DLD1 (cell line): ENCODE data around the gene POLR1D.

Experiments
- in situ Hi-C: cut with HindIII; loops from 2 replicates; pipeline ENCODE4 v1.10.0; 2017; ENCODE audit warnings: low sequenced_read_pairs

POLR1D gene, protein sequence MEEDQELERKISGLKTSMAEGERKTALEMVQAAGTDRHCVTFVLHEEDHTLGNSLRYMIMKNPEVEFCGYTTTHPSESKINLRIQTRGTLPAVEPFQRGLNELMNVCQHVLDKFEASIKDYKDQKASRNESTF

DNA sequence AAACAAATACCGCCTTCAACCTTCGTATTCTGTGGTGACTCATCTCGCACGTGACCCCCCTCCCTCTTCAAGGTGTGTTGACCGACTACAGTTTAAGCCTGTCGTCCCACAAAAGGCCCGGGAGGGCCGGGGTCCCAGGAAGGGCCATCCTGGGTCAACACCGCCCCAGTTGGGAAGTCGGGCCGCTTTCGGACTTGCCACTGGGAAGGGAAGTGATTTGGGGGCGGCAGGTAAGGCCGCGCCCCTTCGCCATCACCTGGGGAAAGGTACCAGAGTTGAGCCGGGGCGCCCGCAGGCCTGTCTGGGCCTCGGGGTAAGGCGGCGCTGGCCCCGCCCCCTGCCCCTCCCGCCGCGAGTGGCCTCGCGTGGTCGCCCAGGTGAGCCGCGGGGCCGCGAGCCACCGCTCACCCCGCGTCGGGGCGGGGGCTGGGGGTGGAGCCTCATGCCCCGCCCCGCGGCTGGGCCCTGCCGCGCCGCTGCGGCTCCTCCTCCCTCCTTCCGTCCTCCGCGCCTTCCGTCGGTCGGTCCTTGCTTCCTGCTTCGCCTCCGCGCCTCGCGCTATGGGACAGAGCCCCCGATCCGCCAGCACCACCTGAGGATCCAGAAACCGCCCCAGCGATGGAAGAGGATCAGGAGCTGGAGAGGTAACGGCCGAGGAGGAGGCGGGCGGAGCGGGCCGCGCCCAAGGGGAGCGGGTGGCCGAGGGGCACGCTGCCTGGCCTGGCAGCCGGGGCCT is at the start of gene POLR1D:
Gene POLR1D (plus strand): TSS at position 527 of the 736 bp plus-strand sequence. CDS start 92 bp downstream, at position 619.
- in situ Hi-C loops, result no loop called here

DNA sequence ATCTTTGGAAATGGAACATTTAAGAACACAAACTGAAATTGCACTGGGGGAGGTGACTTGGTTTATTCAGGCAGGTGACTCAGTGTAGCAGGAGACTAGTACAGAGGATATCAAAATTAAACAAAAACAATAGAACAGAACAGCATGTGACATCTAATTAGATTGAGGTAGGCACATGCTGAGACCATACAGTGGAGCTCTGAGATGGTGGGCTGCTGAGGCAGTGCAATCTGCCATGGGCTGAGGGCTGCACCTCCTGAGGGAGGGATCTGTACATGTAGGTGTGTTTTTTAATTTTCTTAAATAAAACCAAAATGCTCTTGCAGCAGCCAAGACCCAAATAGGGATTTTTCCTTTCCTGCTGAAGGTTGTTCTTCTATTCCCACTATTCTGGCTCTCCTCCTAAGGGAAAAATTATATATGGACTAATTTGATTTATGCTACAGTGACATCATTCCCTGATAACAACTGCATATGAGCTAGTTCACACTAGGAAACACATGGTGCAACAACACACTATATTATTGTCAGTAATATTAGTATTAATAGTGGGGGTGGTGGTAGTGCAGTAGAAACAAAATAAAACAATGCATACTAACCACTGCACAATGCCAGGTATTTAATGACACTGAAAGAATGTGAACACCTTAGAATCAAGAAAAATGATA is 49.3 kb upstream of the POLR1D start:
- in situ Hi-C loops, result no loop called here

DNA sequence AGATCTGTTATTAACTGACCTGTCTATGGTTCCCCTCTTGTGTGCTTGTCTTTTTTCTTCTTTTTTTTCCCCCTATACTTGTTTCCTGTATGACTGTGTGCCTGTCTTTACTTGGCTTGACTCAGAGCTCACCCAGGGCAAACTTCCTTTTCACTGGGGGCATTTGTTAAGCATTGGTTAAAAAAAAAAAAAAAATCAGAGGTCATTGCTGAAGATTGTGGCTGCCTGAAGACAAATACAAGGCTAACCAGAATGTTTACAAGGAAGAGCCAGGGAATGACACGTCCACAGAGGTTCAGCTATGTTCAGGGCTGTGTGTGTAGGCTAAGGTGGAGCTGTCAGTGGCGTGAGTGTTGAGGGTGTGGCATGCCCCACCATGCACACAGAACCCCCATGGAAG is 48.4 kb upstream of the POLR1D start:
- in situ Hi-C loops, result no loop called here

DNA sequence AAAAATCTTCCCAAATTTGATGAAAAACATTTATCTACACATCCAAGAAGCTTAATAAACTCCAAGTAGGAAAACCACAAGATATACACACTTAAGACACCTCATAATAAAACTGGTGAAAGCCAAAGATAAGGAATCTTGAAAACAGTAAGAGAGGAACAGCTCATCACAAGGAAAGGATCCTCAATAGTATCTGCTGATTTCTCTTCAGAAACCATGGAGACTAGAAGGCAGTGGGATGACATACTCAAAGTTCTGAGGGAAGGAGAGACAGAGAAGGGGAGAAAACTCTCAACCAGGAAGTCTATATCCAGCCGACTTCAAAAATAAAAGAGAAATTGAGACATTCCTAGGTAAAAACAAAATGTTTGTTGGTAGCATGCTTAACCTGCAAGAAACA is 47.0 kb upstream of the POLR1D start:
- in situ Hi-C loops, result no loop called here

DNA sequence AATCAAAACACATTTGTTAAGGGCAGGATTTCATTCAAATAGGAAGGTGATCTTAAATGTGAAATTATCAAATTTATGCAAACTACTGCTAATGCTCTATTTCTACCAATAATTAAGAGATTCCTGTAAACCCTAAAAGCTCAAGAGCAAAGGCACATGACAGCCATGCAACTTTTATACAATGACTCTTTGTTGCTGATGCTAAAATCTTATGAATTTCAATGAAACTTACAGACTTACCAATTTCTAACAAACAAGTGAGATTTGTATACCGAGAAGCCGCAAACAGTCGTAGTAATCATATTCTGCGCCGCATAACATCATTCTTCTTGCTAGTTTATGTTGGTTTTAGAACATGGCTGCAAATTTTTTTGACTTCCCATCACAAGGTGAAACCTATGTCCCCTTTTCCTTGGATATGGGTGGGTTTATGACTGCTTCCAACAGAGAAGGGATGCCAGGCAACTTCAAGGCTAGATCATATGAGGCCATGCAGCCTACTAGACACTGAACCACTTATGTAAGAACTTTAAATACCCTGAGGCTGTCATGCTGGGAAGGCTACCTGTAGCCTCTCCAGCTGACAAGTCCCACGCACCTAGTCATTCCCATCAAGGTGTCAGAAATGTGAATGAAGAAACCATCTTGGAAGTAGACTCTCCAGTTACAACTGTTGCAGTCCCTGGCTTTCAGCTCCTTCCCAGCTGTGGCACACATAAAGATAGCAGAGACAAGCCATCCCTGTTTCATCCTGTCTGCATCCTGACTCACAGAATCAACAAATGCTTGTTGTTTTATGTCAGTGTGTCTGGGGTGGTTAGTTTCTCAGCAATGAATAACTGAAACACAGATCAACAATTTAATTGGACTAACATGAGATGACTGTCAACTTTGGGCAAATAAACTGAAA is 43.3 kb upstream of the POLR1D start:
- in situ Hi-C loops, result no loop called here

DNA sequence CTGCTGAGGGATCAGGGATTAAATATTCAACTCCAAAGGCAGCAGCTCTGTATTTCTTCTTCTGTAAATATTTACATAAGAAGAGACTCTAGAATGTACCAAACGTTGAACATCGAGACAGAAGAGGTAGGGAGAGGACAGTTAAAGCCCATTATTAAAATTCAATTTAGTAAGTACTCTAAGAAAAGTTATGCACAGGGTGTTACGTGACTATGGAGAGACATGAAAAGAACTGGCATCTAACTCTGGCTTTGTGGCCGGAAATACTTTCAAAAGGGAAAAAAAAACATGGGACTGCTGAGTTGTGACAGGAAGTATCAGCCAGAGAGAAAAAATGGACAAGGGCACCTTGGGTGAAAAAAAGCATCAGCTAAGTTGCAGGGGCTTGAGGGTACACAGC is 38.0 kb upstream of the POLR1D start:
- in situ Hi-C loops, result no loop called here

DNA sequence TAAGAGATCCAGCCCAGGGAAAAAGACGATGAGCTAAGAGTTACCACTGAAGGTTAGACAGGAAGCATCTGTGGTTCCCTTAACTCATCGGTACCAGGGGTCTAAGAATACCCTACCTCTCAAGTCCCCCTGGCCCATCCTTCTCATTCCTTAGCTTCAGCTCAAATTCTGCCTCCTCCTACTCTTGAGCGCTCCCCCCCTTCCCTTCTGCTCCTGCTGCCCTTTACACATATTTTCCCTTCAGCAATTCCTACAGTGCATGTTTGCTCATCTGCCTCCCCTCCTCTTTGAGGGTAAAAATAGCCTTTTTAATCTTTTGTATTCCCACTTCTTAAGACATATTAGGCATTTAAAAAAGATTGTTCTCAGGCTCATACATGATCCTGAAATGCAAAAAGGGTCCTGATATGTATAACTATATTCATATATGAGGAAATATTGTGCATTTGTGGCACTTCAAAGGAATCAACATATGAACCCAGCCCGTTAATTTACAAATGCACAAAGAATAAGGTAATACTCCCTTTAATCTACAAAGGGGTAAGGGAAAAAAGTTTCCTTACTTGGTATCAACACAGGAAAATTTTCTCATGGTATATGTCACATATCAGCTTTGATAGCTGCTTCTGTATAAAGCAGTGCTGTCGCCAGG is 34.5 kb upstream of the POLR1D start:
- in situ Hi-C loops, result no loop called here

DNA sequence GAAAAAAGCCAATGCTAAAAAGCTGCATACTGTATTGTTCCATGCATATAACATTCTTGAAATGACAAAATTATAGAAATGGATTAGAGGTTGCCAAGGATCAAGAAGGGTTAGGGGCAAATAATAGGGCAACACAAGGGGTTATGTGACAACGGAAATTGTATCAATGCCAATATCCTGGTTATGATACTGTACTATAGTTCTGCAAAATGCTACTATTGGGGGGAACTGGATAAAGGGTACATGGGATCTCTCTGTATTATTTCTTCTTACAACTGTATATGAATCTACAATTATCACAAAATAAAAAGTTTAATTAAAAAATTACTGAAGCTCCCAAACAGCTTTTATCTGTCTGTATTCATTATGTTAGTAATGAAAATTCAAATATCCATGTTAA is 33.3 kb upstream of the POLR1D start:
- in situ Hi-C loops, result no loop called here

DNA sequence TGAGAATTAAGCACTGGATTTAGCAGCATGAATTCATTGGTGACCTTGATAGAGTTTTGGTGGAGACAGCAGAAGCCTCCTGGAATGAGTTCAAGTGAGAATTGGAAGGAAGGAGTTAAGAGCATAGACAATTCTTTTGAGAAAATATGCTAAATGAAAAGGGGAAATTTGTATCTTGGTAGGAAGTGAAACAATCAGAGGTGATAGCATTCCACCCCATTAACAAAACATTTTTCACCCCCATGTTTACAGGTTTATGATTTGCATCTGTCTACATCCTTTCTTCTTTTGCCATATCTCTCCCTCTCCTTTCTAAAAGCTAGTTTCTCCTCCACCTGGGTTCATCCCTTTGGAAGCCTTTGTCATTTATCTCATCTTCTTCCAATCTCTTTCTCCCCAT is 28.8 kb upstream of the POLR1D start:
- in situ Hi-C loops, result no loop called here

DNA sequence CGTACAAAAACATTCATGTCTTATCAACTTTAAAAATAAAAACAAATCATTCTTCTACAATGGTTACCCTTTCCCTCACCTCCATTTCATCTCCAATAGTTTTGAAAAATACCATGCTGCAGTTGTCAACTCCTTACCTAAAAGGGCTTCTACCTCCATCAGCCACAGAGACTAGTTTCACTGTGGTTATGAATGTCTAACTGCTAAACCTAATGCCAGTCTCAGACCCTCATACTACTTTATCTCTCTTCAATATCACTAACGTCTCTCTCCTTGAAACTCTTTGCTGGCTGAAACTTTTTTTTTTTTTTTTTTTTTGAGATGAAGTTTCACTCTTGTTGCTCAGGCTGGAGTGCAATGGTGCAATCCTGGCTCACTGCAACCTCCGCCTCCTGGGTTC is 28.4 kb upstream of the POLR1D start:
- in situ Hi-C loops, result no loop called here

DNA sequence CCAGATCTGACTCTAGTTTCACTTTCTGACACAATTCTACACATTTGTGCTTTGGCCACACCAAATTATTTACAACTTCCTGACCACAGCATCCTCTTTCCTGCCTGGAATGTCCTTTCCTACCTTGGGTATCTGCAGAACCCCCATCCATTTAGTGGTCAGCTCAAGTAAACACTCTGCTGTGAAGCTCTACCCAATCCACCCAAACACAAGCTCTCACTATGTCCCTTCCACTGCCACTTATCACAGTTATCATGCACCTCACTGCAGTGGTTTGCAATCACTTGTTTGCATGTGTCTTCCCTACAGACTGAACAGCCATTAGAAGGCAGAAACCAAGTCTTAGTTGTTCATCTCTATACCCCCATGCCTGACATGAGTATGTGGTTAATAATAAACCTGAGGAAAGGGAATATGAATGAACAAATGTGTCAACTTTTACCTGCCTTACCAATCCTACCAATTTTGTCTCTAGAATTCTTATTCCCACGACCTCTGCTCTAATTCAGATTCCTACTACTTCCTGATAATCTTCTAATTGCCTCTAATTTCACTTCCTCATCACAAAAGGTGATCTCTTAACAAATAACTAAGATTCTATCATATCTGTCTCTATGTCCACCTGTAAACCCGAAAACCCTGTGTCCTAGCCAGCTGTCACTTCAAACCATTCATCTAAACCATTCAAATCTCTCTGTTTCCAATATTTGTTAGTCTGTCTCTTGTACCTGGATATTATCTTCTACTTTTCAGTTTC is 26.5 kb upstream of the POLR1D start:
- in situ Hi-C loops, result no loop called here

DNA sequence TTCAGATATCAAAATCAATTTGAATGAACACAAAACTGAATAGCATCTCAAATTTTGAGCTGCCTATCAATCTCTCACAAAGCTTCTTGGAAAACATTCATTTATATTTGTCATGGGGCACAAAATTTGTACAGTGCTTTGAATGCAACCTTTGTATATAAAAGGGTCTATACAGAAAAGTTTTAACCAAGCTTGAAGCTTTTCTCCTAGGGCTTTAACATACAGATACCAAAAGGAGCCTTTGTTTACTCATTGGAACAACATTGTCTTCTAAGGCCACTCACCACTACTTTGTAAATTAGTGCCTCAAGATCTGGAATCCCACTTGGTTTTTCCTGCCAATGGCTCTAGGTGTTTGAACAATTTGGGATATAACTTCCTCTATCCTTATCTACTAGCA is 22.6 kb upstream of the POLR1D start:
- in situ Hi-C loops, result no loop called here

DNA sequence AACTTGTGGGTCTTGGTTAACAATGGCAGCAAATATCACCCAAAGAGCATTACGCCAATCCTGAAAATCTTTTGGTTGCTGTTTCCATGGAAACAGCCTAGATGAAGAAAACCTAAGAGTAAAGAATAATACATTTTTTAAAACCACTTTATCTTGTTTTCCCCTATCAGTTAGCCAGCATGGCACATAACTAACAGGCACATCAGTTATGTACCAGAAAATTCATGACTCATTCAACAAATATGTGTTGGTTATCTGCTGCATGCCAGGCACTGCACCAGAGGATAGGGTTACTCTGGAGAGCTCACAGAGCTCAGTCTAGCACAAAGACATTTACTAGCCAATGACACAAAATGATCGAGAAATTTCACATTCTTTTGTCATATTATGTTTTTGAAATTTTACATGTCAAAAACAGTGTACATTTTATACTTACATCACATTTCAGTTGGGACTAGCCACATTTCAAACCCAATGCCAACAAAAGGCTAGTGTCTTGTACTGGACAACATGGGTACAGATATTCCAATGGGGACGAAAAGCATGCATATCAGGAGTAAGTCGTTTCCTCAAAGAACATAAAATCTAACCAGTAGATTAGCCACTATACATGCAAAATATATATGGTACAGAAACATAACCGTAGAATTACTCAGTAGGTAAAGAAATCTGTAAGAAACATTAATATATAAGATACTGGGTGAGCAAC is 21.7 kb upstream of the POLR1D start:
- in situ Hi-C loops, result no loop called here

DNA sequence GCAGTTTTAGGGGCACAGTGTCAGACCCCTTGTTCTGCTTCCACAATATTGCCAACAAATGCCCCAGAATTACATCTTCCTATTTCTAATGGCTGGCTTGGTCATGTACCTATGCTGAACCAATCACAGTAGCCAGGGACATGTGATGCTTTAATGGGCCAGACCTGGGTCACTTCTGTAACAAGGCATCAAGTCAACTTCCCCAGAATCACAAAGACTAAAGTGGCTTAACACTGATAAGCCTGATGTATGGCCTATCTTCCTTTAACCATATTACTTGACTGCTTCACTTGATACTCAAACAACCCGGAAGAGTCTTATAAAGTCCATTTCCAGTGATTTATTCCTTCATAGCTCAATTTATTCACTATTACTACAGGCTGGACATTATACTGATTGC is 21.0 kb upstream of the POLR1D start:
- in situ Hi-C loops, result no loop called here

DNA sequence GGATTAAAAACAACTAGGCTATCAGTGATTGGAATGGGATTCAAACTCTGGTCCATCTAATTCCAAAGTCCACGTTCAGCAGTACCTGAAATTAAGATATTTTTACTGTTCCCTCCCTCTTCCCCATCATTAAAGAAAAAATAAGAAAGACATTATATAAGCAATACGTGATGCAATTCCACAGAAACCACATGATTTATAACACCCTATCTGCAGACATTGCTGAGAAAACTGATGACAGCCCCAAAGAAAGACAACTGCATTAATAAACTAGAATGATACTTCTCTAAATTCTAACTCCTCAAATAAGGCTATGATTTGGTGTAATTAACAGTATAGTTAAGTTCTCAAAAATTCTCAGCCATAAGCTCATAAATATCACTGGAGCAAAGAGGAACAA is 20.5 kb upstream of the POLR1D start:
- in situ Hi-C loops, result no loop called here

DNA sequence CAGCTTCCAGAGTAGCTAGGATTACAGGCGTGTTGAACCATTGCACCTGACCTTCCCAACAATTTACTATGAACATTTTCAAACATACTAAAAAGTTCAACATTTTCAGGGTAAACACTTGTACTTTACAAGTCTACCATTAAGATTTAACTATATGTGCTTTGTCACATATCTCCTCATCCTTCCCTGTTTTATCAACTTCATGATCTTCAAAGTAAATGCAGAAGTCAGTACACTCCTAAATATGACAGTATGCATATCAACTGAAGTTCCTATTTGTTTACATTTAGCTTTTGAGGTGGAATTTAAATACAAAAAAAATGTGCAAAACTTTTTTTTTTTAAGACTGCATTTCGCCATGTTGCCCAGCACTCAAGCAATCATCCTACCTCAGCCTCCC is 19.9 kb upstream of the POLR1D start:
- in situ Hi-C loops, result no loop called here

DNA sequence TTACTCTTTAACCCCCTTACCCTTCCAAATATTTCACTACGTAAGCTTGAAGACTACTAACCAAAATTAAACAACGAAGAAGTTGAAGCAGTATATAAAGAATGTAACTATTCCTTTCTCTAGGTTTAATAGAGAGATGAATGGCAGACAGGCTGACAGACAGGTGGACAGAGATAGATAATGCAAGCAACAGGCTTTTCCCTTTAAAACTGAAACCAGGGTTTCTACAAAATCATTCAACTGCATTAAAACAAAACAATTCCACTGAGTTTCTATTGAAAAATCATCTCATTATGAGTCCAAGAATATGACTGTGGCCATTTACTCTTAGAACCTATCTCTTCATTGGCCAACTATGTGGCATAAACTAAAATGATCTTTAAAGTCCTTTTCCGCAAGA is 16.6 kb upstream of the POLR1D start:
- in situ Hi-C loops, result no loop called here

DNA sequence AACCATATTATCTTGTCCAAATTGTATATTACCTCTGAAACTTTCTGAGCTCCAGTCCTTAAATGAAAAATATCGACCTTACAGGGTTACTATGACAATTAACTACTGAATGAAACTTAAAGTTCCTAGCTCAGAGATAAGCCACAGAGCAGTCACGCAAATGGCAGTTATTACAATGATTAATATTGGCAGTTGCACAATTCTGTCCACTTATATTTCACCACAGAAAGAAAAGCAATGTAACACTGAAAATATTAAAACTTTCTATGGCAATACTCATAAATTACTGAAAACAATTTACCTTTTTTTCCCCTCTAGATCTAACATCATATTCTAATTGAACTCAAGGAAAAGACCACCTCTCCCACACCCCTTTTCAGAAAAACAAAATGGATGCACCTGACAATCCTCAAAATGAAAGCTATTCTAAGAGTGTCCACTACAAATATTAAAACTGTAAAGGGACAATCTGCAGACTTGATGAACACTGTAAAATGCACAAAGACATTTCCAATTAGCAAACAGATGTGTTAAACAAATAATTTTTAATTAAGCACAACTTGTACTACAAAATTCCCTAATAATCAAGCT is 16.0 kb upstream of the POLR1D start:
- in situ Hi-C loops, result no loop called here

DNA sequence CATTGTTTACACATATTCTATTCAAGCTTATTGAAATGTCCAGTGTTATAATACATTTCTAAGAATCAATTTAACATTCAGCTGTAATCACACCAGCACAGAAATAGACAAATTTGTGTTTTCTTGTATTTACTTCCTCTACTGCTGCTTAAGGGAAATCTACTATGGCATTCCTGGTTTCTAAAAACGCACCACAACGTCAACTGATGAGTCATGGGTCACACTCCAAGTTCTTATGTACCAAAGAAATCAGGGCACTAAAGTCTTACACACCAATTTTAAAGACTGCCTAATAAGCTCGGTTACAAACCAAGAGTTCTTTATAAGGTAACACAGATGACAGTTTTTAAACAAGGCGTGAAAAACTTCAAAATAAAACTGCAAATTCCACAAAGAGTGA is 14.6 kb upstream of the POLR1D start:
- in situ Hi-C loops, result no loop called here
